Endodermal cell (in vitro differentiated cells): ENCODE data around the gene RXFP4. TPM values are rescaled to one million over a fixed set of nuclear protein-coding genes. Genes with fewer than 3 reads are reported as not detected.

Experiments
- DNase-seq: peaks from one replicate; pipeline ENCODE4 v3.0.0-alpha.2; 2017
- H3K27ac ChIP-seq: 2 replicates; pipeline ENCODE4 v1.5.1; 2013; ENCODE audit warnings: mild to moderate bottlenecking, low read depth, low read length, moderate library complexity
- H3K27me3 ChIP-seq: 2 replicates; pipeline ENCODE4 v1.6.1; 2013; ENCODE audit warnings: mild to moderate bottlenecking, low read length, moderate library complexity; ENCODE audit not compliant: insufficient read depth, control insufficient read depth, poor library complexity, severe bottlenecking
- H3K36me3 ChIP-seq: 2 replicates; pipeline ENCODE4 v1.7.0; 2013; ENCODE audit warnings: mild to moderate bottlenecking, low read length, moderate library complexity; ENCODE audit not compliant: control insufficient read depth, insufficient read depth
- H3K4me1 ChIP-seq: one replicate; pipeline ENCODE4 v1.7.0; 2013; ENCODE audit warnings: low read length; ENCODE audit not compliant: control insufficient read depth, insufficient read depth
- H3K4me3 ChIP-seq: 2 replicates; pipeline ENCODE4 v1.5.1; 2013; ENCODE audit warnings: mild to moderate bottlenecking, low read length, moderate library complexity
- H3K9ac ChIP-seq: 2 replicates; pipeline ENCODE4 v1.6.1; 2013; ENCODE audit warnings: mild to moderate bottlenecking, low read length, moderate library complexity; ENCODE audit not compliant: poor library complexity, severe bottlenecking; ENCODE audit errors: extremely low read depth
- H3K9me3 ChIP-seq: 2 replicates; pipeline ENCODE4 v1.6.1; 2013; ENCODE audit warnings: mild to moderate bottlenecking, low read length, moderate library complexity; ENCODE audit not compliant: control insufficient read depth
- H3K27ac Mint-ChIP-seq: 2 replicates; pipeline ENCODE4 v1.8.0; 2020; ENCODE audit warnings: mixed read lengths
- H3K27me3 Mint-ChIP-seq: 2 replicates; pipeline ENCODE4 v1.8.0; 2021; ENCODE audit warnings: mild to moderate bottlenecking, mixed read lengths; ENCODE audit not compliant: insufficient read depth
- H3K36me3 Mint-ChIP-seq: 2 replicates; pipeline ENCODE4 v1.8.0; 2020; ENCODE audit warnings: low read depth, mixed read lengths
- H3K4me1 Mint-ChIP-seq: 2 replicates; pipeline ENCODE4 v1.8.0; 2020; ENCODE audit warnings: mixed read lengths
- H3K4me3 Mint-ChIP-seq: 2 replicates; pipeline ENCODE4 v1.8.0; 2020; ENCODE audit warnings: mild to moderate bottlenecking, moderate library complexity, mixed read lengths
- H3K9me3 Mint-ChIP-seq: 2 replicates; pipeline ENCODE4 v1.8.0; 2020; ENCODE audit warnings: mild to moderate bottlenecking, mixed read lengths
- WGBS, 2 experiments: methylation state at CpG; one replicate each; pipeline versions ENCODE4 v1.1.5 to v1.1.7; 2013; ENCODE audit warnings: missing lambda C conversion rate in 2 of 2, mixed read lengths in 1 of 2; ENCODE audit not compliant: insufficient coverage in 1 of 2, insufficient read length in 1 of 2; 5-methylcytosine and 5-hydroxymethylcytosine counted together
- total RNA-seq, 2 donors: library from RNA; stranded (reverse); fragmentation: NEBNext Ultra II Directional in 1 of 2; extraction: Animal tissue kit (Norgen Biotek cat#: 25700) in 1 of 2; gene quantifications; 2 replicates in 1 of 2; 3 replicates in 1 of 2; pipeline ENCODE4 v1.2.1, GENCODE V29; 2021
- TF ChIP-seq, protein P1 (sequence below): fragments of 200-600 bp; sonication (generic); conservative IDR thresholded peaks from 2 replicates; pipeline ENCODE4 v1.5.0; 2021; ENCODE audit warnings: antibody characterized with exemption, mild to moderate bottlenecking

Gene RXFP4
- total RNA-seq, 2 donors from 2014 or later: not detected

- no peak overlapping the region for H3K9ac ChIP-seq
- no peak for DNase-seq
- 94% methylated on average over 2 to 7 of the region's 7 CpGs for WGBS, 2 experiments
- Mint-ChIP-seq H3K9me3 (no peaks in the 10 kb centered on the region), H3K4me1 (peaks cover 18% of the 10 kb centered on the region), H3K27ac (no peak overlapping the region), H3K27me3 (no peaks in the 10 kb centered on the region), H3K4me3 (no peak overlapping the region), H3K36me3 (peaks cover 56% of the 10 kb centered on the region)
- H3K27ac ChIP-seq: no peak overlapping the region
- TF ChIP-seq, protein P1, sequence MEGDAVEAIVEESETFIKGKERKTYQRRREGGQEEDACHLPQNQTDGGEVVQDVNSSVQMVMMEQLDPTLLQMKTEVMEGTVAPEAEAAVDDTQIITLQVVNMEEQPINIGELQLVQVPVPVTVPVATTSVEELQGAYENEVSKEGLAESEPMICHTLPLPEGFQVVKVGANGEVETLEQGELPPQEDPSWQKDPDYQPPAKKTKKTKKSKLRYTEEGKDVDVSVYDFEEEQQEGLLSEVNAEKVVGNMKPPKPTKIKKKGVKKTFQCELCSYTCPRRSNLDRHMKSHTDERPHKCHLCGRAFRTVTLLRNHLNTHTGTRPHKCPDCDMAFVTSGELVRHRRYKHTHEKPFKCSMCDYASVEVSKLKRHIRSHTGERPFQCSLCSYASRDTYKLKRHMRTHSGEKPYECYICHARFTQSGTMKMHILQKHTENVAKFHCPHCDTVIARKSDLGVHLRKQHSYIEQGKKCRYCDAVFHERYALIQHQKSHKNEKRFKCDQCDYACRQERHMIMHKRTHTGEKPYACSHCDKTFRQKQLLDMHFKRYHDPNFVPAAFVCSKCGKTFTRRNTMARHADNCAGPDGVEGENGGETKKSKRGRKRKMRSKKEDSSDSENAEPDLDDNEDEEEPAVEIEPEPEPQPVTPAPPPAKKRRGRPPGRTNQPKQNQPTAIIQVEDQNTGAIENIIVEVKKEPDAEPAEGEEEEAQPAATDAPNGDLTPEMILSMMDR: no peak
- no peaks in the 10 kb centered on the region for H3K9me3 ChIP-seq
- peaks cover 2% of the 10 kb centered on the region for H3K4me1 ChIP-seq
- H3K4me3 ChIP-seq: peak overlapping the region; percentile 100
- H3K27me3 ChIP-seq: no peaks in the 10 kb centered on the region
- H3K36me3 ChIP-seq: peaks cover 70% of the 10 kb centered on the region
These were observed 10.0 kb upstream of the RXFP4 start for GRCh38 chr1:155931332-155932038.

GRCh38 chr1:155932081-155932480, 9.4 kb upstream of the RXFP4 start:
- no peak overlapping the region for H3K27ac ChIP-seq
- DNase-seq: no peak
- Mint-ChIP-seq H3K4me1 (peaks cover 18% of the 10 kb centered on the region), H3K36me3 (peaks cover 51% of the 10 kb centered on the region), H3K27me3 (no peaks in the 10 kb centered on the region), H3K4me3 (no peak overlapping the region), H3K27ac (no peak overlapping the region), H3K9me3 (no peaks in the 10 kb centered on the region)
- no peak overlapping the region for H3K9ac ChIP-seq
- TF ChIP-seq, protein P1: no peak
- H3K4me3 ChIP-seq: peak overlapping the region; percentile 100
- peaks cover 64% of the 10 kb centered on the region for H3K36me3 ChIP-seq
- WGBS, 2 experiments: 80 to 85% methylated on average over 1 of the region's 1 CpG
- H3K4me1 ChIP-seq: peaks cover 2% of the 10 kb centered on the region
- H3K9me3 ChIP-seq: no peaks in the 10 kb centered on the region
- no peaks in the 10 kb centered on the region for H3K27me3 ChIP-seq

GRCh38 chr1:155932487-155932886, 9.0 kb upstream of the RXFP4 start:
- Histone ChIP-seq H3K27ac (no peak overlapping the region), H3K9ac (no peak overlapping the region), H3K36me3 (peaks cover 60% of the 10 kb centered on the region), H3K4me3 (peak overlapping the region; percentile 100), H3K4me1 (peaks cover 2% of the 10 kb centered on the region), H3K27me3 (no peaks in the 10 kb centered on the region), H3K9me3 (no peaks in the 10 kb centered on the region)
- no peak for DNase-seq
- Mint-ChIP-seq H3K4me1 (peaks cover 18% of the 10 kb centered on the region), H3K4me3 (no peak overlapping the region), H3K27me3 (no peaks in the 10 kb centered on the region), H3K27ac (no peak overlapping the region), H3K9me3 (no peaks in the 10 kb centered on the region), H3K36me3 (peaks cover 47% of the 10 kb centered on the region)
- WGBS, 2 experiments: 86 to 95% methylated on average over 3 to 5 of the region's 5 CpGs
- TF ChIP-seq, protein P1: no peak
